Head of caudate nucleus (tissue), 42 donors: Measurements from ENCODE around the gene SLC11A1.

Experiments used
- DNase-seq, 42 donors: peaks; one replicate each; pipeline versions ENCODE4 v3.0.0 to v3.0.0-alpha.2; 2020 to 2021; ENCODE audit warnings: mixed read lengths in 7 of 42
- intact Hi-C: fragments of 100-400 bp; cut with DNase I; formaldehyde crosslinking; loops from one replicate; pipeline ENCODE4 v1.15.0; 2022

SLC11A1 gene

GRCh38 chr2:218400167-218400929 lies 18.3 kb downstream of the SLC11A1 start:
- DNase-seq: peak in 15 of 42 donors; percentile 23 to 66 (median 44)
- intact Hi-C loops: loop anchor here (5.0 to 10.0 kb wide), 4 partner anchors 108 to 774 kb away; partner anchors contain the start of genes BCS1L, CNOT9, CNPPD1 and RETREG2

- no peak for DNase-seq
- intact Hi-C loops: loop anchor here (5.0 to 10.0 kb wide), 4 partner anchors 109 to 774 kb away; partner anchors contain the start of genes BCS1L, CNOT9, CNPPD1 and RETREG2
Observed at GRCh38 chr2:218400930-218401881, 19.1 kb downstream of the SLC11A1 start.

GRCh38 chr2:218401890-218402289 lies 19.8 kb downstream of the SLC11A1 start:
- intact Hi-C loops: loop anchor here (5.0 to 10.0 kb wide), 4 partner anchors 110 to 773 kb away; partner anchors contain the start of genes BCS1L, CNOT9, CNPPD1 and RETREG2
- DNase-seq: no peak

DNA sequence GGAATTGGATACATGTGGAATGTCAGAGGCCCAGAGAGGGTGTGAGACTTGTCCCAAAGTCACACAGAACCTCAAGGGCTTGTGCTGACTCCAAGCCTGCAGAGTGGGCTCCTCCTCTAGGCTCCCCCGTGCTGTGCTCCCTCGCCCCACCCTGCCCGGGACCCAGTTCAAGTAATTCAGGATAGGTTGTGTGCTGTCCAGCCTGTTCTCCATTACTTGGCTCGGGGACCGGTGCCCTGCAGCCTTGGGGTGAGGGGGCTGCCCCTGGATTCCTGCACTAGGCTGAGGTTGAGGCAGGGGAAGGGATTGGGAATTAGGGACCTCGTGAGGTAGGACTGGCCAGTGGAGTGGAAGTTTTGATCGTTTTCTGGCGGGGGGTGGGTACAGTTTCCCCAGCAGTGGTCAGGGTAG lies 20.4 kb downstream of the SLC11A1 start:
- intact Hi-C loops: loop anchor here (5.0 to 10.0 kb wide), 4 partner anchors 110 to 772 kb away; partner anchors contain the start of genes BCS1L, CNOT9, CNPPD1 and RETREG2
- no peak for DNase-seq

DNA sequence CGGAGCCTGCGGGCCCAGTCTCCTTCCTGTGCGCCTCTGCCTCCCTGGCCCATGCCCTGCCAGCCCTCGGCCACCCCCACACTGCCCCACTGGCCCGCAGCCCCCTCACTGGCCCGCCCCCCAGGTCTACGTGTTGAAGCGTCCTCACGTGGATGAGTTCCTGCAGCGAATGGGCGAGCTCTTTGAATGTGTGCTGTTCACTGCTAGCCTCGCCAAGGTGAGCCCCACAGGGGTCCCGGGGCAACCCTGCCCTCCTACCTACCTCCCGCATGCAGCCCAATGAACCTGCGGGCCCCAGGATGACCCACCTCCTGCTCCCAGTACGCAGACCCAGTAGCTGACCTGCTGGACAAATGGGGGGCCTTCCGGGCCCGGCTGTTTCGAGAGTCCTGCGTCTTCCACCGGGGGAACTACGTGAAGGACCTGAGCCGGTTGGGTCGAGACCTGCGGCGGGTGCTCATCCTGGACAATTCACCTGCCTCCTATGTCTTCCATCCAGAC lies 20.9 kb downstream of the SLC11A1 start:
- intact Hi-C loops: loop anchor here (5.0 to 10.0 kb wide), 4 partner anchors 111 to 772 kb away; partner anchors contain the start of genes BCS1L, CNOT9, CNPPD1 and RETREG2
- DNase-seq: no peak

DNA sequence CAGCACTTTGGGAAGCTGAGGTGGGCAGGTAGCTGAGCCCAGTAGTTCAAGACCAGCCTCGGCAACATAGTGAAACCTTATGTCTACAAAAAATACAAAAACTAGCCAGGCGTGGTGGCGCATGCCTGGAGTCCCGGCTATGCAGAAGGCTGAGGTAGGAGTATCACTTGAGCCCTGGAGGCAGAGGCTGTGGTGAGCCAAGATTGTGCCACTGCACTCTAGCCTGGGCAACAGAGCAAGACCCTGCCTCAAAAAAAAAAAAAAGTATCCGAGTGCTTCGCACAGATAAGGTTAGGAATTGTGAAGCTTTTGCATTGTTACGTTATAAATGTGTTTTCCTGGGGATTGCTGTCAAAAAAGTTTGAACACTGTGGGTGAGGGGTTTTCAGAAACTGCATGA lies 21.7 kb downstream of the SLC11A1 start:
- intact Hi-C loops: loop anchor here (5.0 to 10.0 kb wide), 4 partner anchors 112 to 771 kb away; partner anchors contain the start of genes BCS1L, CNOT9, CNPPD1 and RETREG2
- DNase-seq: no peak

- intact Hi-C loops: loop anchor here (5.0 to 10.0 kb wide), 5 partner anchors 63 to 770 kb away; partner anchors contain the start of genes BCS1L, CNOT9, CNPPD1 and RETREG2
- DNase-seq: no peak
Observed at GRCh38 chr2:218404351-218405085, 22.4 kb downstream of the SLC11A1 start.

DNA sequence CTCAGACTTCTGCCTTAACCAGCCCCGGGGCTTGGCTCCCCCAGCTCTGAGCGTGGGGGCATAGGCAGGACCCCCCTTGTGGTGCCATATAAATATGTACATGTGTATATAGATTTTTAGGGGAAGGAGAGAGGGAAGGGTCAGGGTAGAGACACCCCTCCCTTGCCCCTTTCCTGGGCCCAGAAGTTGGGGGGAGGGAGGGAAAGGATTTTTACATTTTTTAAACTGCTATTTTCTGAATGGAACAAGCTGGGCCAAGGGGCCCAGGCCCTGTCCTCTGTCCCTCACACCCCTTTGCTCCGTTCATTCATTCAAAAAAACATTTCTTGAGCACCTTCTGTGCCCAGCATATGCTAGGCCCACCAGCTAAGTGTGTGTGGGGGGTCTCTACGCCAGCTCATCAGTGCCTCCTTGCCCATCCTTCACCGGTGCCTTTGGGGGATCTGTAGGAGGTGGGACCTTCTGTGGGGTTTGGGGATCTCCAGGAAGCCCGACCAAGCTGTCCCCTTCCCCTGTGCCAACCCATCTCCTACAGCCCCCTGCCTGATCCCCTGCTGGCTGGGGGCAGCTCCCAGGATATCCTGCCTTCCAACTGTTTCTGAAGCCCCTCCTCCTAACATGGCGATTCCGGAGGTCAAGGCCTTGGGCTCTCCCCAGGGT lies 23.1 kb downstream of the SLC11A1 start:
- DNase-seq: no peak
- intact Hi-C loops: loop anchor here (5.0 to 10.0 kb wide), 2 partner anchors 62 to 770 kb away; partner anchors contain the start of genes CNPPD1, RETREG2 and SLC23A3

GRCh38 chr2:218405746-218406208 lies 23.7 kb downstream of the SLC11A1 start:
- intact Hi-C loops: loop anchor here (5.0 to 10.0 kb wide), 2 partner anchors 62 to 769 kb away; partner anchors contain the start of genes CNPPD1, RETREG2 and SLC23A3
- DNase-seq: peak in 1 of 42 donors; percentile 40

DNA sequence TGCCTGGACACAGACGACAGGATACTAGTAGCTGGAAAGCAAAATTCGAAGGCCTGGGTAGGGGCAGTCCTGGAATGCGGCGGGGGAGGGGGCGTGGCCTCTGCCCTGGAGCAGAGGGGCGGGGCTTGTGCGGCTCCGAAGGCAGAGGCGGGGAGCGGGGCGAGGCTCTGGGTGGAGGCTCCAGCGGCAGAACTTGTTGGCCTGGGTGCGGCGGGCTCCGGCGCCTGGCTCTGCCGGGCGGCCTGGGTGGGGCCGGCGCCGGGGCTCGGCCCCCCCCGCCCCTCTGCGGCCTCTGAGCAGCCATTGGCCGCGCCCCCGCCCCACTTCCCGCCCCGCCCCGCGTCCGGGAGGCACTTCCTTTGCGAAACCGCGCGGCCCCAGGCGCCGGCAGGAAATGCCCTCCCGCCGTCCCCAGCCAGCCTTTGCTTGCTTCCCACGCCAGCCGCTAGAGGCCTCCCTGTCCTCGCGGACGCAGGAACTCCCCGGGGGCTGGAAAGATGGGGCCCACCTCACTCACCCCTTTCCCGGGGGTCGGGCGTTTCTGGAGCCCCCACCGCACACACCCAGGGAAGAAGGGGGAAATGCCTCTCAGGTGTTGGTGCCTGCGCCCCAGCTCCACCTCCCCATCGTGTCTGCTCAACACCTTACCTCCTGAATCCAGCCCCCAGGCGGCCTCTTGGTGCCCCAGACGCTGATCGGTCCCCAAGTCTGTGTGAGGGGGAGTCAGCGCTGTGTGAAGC lies 24.3 kb downstream of the SLC11A1 start:
- DNase-seq: peak; percentile 87 to 99 (median 96)
- intact Hi-C loops: loop anchor here (5.0 to 10.0 kb wide), 2 partner anchors 61 to 768 kb away; partner anchors contain the start of genes CNPPD1, RETREG2 and SLC23A3

- intact Hi-C loops: loop anchor here (5.0 to 10.0 kb wide), 2 partner anchors 60 to 768 kb away; partner anchors contain the start of genes CNPPD1, RETREG2 and SLC23A3
- DNase-seq: peak in 37 of 42 donors; percentile 31 to 73 (median 51)
Observed at GRCh38 chr2:218406949-218407618, 25.0 kb downstream of the SLC11A1 start.

GRCh38 chr2:218407717-218408116 lies 25.6 kb downstream of the SLC11A1 start:
- DNase-seq: no peak
- intact Hi-C loops: loop anchor here (5.0 to 10.0 kb wide), 2 partner anchors 60 to 767 kb away; partner anchors contain the start of genes CNPPD1, RETREG2 and SLC23A3

GRCh38 chr2:218418321-218418716 lies 36.2 kb downstream of the SLC11A1 start:
- DNase-seq: no peak
- intact Hi-C loops: loop anchor here (10.0 kb wide), 1 partner anchor 426 kb away; no protein-coding TSS in a partner anchor

DNA sequence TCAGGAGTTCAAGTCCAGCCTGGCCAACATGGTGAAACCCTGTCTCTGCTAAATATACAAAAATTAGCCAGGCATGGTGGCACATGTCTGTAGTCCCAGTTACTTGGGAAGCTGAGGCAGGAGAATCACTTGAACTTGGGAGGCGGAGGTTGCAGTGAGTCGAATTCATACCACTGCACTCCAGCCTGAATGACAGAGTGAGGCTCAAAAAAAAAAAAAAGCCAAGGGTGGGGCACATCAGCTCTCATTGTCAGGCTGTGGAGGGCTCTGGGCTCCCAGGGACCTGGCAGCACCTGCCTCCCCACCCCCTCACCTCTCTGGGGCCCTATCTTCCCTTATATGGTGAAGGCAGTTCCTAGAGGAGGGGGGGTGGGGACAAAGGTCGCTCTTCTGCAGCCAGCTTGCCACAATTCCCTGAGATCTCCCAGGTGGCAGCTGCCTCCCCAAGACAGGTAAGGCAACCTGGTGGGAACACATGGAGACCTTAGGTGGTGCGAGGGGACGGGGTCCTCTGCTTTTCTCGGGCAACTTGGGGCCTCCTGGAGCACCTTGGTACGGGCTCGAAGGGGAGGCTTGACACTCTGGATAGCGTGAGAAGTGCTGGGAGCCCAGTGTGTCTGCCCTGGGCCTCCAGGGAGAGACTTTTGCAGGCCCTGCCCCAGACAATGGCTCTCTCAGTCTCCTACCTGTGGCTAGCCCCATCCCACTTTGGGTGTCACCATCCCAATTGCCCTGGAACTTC lies 36.8 kb downstream of the SLC11A1 start, which contains the start of gene VIL1:
TSS of gene VIL1 (plus strand) at position 407 of the 742 bp plus-strand sequence. CDS start 4,656 bp downstream, outside the sequence.
- DNase-seq: no peak

More for the DNA sequence above, 36.8 kb downstream of the SLC11A1 start, which contains the start of gene VIL1:
- intact Hi-C loops: loop anchor here (10.0 kb wide), 1 partner anchor 426 kb away; no protein-coding TSS in a partner anchor
